Measurements from ENCODE around the gene CARMIL3. TPM values are rescaled to one million over a fixed set of nuclear protein-coding genes. Genes with fewer than 3 reads are reported as not detected.

CARMIL3 gene
- total and polyA plus RNA-seq, 8 donors: 1.0 to 2.3 (median 1.4) TPM

GRCh38 chr14:24092505-24093206 is 40.8 kb downstream of the CARMIL3 start:
- peak in 1 of 4 donors; percentile 34 for DNase-seq
- no peaks in the 10 kb centered on the region for H3K27me3 ChIP-seq
- ATAC-seq: no peak
- H3K36me3 ChIP-seq: peaks cover 0 to 6% of the 10 kb centered on the region in 2 donors
- H3K4me3 ChIP-seq: no peak overlapping the region
- intact Hi-C loops (cut with DNase I): loop anchor here in 1 of 2 donors (10.0 kb wide), 1 partner anchor 78 kb away; no protein-coding TSS in a partner anchor
- peaks cover 6 to 36% of the 10 kb centered on the region in 2 donors for H3K4me1 ChIP-seq
- no peaks in the 10 kb centered on the region for H3K9me3 ChIP-seq
- H3K27ac ChIP-seq: peak overlapping the region in 1 of 2 donors; percentile 95
- TF ChIP-seq, protein P1, sequence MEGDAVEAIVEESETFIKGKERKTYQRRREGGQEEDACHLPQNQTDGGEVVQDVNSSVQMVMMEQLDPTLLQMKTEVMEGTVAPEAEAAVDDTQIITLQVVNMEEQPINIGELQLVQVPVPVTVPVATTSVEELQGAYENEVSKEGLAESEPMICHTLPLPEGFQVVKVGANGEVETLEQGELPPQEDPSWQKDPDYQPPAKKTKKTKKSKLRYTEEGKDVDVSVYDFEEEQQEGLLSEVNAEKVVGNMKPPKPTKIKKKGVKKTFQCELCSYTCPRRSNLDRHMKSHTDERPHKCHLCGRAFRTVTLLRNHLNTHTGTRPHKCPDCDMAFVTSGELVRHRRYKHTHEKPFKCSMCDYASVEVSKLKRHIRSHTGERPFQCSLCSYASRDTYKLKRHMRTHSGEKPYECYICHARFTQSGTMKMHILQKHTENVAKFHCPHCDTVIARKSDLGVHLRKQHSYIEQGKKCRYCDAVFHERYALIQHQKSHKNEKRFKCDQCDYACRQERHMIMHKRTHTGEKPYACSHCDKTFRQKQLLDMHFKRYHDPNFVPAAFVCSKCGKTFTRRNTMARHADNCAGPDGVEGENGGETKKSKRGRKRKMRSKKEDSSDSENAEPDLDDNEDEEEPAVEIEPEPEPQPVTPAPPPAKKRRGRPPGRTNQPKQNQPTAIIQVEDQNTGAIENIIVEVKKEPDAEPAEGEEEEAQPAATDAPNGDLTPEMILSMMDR (IDR thresholded peaks at IDR 0.05): no peak

- no peaks in the 10 kb centered on the region for H3K27me3 ChIP-seq
- ATAC-seq: no peak
- TF ChIP-seq, protein P1 (IDR thresholded peaks at IDR 0.05): no peak
These were observed 41.5 kb downstream of the CARMIL3 start for GRCh38 chr14:24093207-24093900.

DNA sequence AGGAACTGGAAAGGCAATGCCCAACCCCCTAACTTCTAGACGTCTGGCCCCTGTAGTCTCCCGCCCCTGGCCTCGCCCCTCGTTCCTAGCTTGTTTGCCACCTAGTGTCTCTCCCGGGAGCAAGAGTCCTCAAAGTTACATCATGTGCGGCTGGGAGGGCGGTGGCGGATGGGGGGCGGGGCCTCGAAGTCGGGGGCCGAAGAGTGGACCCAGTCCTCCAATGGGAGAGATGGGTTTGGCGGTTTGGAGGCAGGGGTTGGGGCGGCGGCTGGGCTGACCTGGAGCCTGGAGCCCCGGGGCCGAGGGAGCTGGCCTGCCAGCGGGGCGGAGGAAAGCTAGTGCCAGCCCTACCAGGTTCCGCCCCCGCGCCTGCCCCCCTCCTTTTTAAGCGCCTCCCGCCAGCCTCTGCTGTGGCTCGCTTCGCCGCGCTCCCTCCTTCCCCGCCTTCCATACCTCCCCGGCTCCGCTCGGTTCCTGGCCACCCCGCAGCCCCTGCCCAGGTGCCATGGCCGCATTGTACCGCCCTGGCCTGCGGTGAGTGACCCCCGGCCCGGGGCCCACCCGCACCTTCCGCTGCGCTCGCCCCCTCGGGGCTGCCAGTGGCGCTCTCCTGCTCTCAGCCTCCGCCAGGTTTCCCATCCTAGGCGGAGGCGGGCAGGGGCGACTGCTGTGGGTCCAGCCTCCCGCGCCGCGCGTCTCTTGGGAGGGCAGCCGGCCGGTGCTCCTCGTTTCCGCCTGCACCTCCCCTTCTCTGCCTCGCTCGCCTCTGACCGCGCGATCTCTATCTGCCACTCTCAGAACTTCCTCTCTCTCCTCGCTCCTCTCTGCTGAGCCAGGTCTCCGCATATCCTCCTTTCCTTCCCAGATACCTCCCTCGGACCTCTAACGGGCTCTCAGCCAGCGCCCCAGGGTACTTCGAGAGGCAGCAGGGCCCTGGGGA is 42.4 kb downstream of the CARMIL3 start, which contains the start of gene PCK2:
TSS of gene PCK2 (plus strand) at position 411 of the 940 bp plus-strand sequence. CDS start at position 506, 95 bp downstream.
- TF ChIP-seq, protein P1 (IDR thresholded peaks at IDR 0.05): no peak
- Histone ChIP-seq H3K9me3 (no peaks in the 10 kb centered on the region), H3K27me3 (no peaks in the 10 kb centered on the region), H3K27ac (peak within 1 kb of the TSS; percentile 95), H3K4me1 (peaks cover 6 to 46% of the 10 kb centered on the region in 2 donors), H3K36me3 (peaks cover 0 to 22% of the 10 kb centered on the region in 2 donors), H3K4me3 (peak within 1 kb of the TSS; percentile 89 to 93)
- intact Hi-C loops (cut with DNase I): loop anchor here in 1 of 2 donors (10.0 kb wide), 1 partner anchor 79 kb away; no protein-coding TSS in a partner anchor
- ATAC-seq: peak; percentile 94
- peak in 3 of 4 donors; percentile 94 to 99 (median 96) for DNase-seq

More at GRCh38 chr14:24093207-24093900, 41.5 kb downstream of the CARMIL3 start:
- peak in 2 of 4 donors; percentile 32 to 36 for DNase-seq
- peaks cover 6 to 38% of the 10 kb centered on the region in 2 donors for H3K4me1 ChIP-seq
- H3K4me3 ChIP-seq: peak overlapping the region in 1 of 2 donors; percentile 89
- H3K36me3 ChIP-seq: peaks cover 0 to 13% of the 10 kb centered on the region in 2 donors
- H3K27ac ChIP-seq: peak overlapping the region; percentile 95
- intact Hi-C loops (cut with DNase I): loop anchor here in 1 of 2 donors (10.0 kb wide), 1 partner anchor 79 kb away; no protein-coding TSS in a partner anchor
- no peaks in the 10 kb centered on the region for H3K9me3 ChIP-seq

GRCh38 chr14:24094841-24095270 is 43.0 kb downstream of the CARMIL3 start:
- DNase-seq (no peak), ATAC-seq (peak; percentile 4)
- peak overlapping the region; percentile 89 to 93 for H3K4me3 ChIP-seq
- intact Hi-C loops (cut with DNase I): loop anchor here in 1 of 2 donors (10.0 kb wide), 1 partner anchor 80 kb away; no protein-coding TSS in a partner anchor
- H3K27me3 ChIP-seq: no peaks in the 10 kb centered on the region
- H3K4me1 ChIP-seq: peaks cover 6 to 53% of the 10 kb centered on the region in 2 donors
- TF ChIP-seq, protein P1 (IDR thresholded peaks at IDR 0.05): no peak
- peaks cover 0 to 28% of the 10 kb centered on the region in 2 donors for H3K36me3 ChIP-seq
- H3K27ac ChIP-seq: peak overlapping the region; percentile 95
- H3K9me3 ChIP-seq: no peaks in the 10 kb centered on the region

Data from left lung (tissue), 10 donors.